Left renal pelvis (tissue), 4 donors: ENCODE measurements around the gene UBE4B. TPM values are rescaled to one million over a fixed set of nuclear protein-coding genes. Genes with fewer than 3 reads are reported as not detected.

Experiments used
- polyA plus RNA-seq, 4 donors: library from polyadenylated mRNA; unstranded; fragments of 120-200 nt; gene quantifications; one replicate each; pipeline ENCODE4 v1.2.1, GENCODE V29; 2013; ENCODE audit not compliant: insufficient read length in 4 of 4

The UBE4B gene
- polyA plus RNA-seq, 4 donors, result 45.2 to 54.5 (median 52.3) TPM

Other genes starting within 250 kb of the UBE4B start
- 100 to 1,000 TPM; 137 to 159 (median 154) TPM for gene CLSTN1, start 209.0 kb upstream of the UBE4B start, polyA plus RNA-seq
- 10 to 100 TPM; 30.9 to 35.2 (median 32.6) TPM for gene CTNNBIP1, start 122.7 kb upstream of the UBE4B start, polyA plus RNA-seq
- gene LZIC, start 89.6 kb upstream of the UBE4B start, polyA plus RNA-seq, result 10 to 100 TPM; 60.8 to 78.0 (median 71.9) TPM
- gene NMNAT1, start 89.5 kb upstream of the UBE4B start, polyA plus RNA-seq, result 10 to 100 TPM; 14.3 to 24.9 (median 18.1) TPM
- 10 to 100 TPM; 17.0 to 40.0 (median 21.4) TPM for gene RBP7, start 35.7 kb upstream of the UBE4B start, polyA plus RNA-seq
- 10 to 100 TPM; 37.9 to 47.8 (median 42.9) TPM for gene KIF1B, start 177.6 kb downstream of the UBE4B start, polyA plus RNA-seq